ENCODE data around the gene CWC27.

Gene CWC27

DNA sequence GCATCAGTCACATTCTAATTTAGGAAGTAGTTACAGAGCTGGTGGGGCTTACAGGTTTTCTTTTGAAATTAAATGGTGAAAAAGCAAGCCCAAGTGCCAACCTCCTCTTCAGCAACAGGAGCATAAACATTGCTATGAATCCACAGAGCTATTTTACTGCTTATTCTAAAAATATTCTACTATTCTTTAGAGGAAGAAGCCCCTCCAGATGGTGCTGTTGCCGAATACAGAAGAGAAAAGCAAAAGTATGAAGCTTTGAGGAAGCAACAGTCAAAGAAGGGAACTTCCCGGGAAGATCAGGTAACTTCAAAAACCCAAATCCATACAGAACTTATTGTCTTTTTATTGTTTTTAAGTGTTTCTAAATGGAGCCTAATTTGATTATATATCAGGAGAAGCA lies 202.8 kb downstream of the CWC27 start:
- DNase-seq (ENCODE audit: low spot score) = no peak
- TF ChIP-seq, protein P1, sequence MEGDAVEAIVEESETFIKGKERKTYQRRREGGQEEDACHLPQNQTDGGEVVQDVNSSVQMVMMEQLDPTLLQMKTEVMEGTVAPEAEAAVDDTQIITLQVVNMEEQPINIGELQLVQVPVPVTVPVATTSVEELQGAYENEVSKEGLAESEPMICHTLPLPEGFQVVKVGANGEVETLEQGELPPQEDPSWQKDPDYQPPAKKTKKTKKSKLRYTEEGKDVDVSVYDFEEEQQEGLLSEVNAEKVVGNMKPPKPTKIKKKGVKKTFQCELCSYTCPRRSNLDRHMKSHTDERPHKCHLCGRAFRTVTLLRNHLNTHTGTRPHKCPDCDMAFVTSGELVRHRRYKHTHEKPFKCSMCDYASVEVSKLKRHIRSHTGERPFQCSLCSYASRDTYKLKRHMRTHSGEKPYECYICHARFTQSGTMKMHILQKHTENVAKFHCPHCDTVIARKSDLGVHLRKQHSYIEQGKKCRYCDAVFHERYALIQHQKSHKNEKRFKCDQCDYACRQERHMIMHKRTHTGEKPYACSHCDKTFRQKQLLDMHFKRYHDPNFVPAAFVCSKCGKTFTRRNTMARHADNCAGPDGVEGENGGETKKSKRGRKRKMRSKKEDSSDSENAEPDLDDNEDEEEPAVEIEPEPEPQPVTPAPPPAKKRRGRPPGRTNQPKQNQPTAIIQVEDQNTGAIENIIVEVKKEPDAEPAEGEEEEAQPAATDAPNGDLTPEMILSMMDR (IDR thresholded peaks at IDR 0.05; ENCODE audit: extremely low read depth, missing control alignments) = no peak

DNA sequence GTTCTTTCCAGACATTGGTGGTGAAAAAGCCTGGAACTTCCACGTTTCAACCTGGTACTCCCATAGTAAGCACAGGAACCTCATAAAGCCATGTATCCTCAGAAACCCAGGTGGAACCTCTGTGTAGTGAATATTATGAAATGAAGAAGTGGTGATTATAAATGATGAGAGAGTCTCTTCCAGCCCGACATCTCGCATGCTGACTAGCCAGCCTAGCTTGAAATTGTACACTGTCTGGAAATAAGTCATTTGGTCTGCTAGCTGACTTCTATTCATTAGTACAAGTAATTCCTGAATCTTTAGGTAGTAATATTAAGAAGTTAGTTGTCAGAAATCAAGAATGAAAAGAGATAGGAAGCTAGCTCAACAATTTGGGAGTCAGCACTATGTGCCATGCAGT lies 203.3 kb downstream of the CWC27 start:
- TF ChIP-seq, protein P1 (IDR thresholded peaks at IDR 0.05; ENCODE audit: extremely low read depth, missing control alignments) = no peak
- DNase-seq (ENCODE audit: low spot score) = no peak

DNA sequence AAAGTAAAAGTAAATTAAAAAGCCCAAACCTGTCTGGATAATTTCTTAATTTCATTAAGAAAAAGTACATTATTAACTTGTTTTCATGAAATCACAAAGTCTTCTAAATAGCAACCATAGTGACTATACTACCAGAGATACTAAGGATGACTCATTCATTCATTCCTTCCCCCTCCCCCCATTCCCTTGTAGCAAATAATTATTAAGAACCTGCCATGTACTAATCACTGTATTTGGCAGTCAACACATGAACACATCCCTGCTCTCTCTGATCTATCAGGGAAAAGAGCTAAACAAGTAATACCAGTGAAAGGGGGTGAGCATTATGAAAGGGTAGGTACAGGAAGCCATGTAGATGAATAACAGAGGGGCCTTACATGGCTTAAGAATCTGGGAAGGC lies 203.9 kb downstream of the CWC27 start:
- TF ChIP-seq, protein P1 (IDR thresholded peaks at IDR 0.05; ENCODE audit: extremely low read depth, missing control alignments) = no peak
- DNase-seq (ENCODE audit: low spot score) = no peak

DNA sequence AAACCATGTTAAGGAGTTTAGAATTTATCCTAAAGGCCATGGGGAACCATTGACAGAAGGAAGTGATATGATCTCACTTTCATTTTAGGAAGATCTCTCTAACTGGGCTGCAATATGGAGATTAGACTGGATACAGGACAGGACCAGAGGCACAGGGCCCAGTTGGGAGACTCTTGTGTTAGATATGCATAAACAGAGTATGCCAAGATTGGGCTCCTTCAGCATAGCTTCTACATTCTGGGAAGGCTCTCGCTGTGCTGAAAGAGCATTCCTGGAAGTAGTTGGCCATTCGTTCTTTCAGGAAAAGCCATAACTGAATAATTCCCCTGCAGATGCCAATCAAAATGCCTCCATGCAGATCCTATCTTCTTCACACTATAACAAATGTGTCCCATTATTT lies 204.5 kb downstream of the CWC27 start:
- TF ChIP-seq, protein P1 (IDR thresholded peaks at IDR 0.05; ENCODE audit: extremely low read depth, missing control alignments) = no peak
- no peak for DNase-seq (ENCODE audit: low spot score)

DNA sequence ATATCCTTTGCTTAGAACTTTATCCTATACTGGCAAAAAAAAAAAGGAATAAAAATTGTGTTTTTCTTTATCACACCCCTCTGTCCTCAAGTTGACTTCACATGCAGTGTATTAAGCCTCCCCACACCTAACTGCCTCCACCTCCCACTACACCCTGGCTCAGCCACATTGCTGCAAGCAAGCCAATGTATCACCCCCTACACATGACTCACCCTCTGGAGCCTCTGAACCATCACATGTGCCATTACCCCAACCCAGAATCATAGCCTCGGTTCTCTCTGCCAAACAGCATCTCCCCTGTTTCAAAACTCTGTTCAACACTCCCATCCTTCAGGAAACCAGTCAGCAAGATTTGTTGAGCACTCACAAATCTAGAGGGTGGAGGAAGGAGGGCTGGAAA lies 209.0 kb downstream of the CWC27 start:
- DNase-seq (ENCODE audit: low spot score) = no peak
- TF ChIP-seq, protein P1 (IDR thresholded peaks at IDR 0.05; ENCODE audit: extremely low read depth, missing control alignments) = no peak

DNA sequence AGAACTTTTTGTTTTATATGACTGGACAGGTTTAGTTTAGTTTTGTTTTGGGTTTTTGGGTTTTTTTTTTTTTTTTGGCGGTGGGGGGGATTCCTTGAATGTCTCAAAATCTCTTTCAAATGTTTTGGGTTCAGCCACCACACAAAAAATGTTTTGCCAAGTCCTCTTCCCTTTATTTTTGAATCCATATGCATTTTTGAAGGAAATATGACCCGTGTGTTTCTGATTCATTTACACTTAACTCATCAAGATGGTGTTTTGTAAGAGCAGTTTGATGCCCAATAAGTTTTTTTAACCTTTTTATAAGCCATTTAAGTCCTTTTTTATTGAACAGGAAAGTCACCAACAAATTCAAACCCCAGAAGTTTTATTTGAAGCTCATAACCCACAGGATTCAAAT lies 209.8 kb downstream of the CWC27 start:
- TF ChIP-seq, protein P1 (IDR thresholded peaks at IDR 0.05; ENCODE audit: extremely low read depth, missing control alignments) = no peak
- DNase-seq (ENCODE audit: low spot score) = no peak

DNA sequence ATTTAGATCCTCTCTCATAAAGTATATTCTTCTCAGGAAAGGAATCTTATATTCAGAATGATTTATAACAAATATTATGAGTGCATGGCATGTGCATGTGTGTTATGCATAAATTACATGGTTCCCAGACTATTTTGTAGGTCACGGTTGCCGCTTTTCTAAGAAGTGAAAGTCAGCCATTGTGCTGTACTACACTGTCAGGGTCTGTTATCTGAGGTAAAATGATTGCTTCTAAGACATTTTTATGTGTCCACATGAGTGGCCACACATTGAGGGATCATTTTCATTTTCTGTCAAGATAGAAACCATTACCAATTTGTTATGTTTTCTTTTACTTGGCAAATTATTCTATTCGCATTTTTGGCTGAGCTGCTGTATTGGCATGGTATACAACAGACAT lies 210.8 kb downstream of the CWC27 start:
- TF ChIP-seq, protein P1 (IDR thresholded peaks at IDR 0.05; ENCODE audit: extremely low read depth, missing control alignments) = no peak
- peak; percentile 9 for DNase-seq (ENCODE audit: low spot score)

All from GM20000 (cell line).